KG1 (cell line): ENCODE results near the gene NBPF3.
"Not testable (repeated sequence)": the region's sequence is repeated elsewhere in the genome, so short reads cannot be mapped to it uniquely, and the experiment has no call there.

Experiments
- DNase-seq: peaks from one replicate; lab custom pipeline; 2025; lab: John Stamatoyannopoulos, UW

NBPF3 gene

GRCh38 chr1:21518774-21519455 is 79.0 kb downstream of the NBPF3 start:
- DNase-seq, result no peak

- not testable (repeated sequence) for DNase-seq
These were observed 79.6 kb downstream of the NBPF3 start for GRCh38 chr1:21519486-21520070.

- DNase-seq, result no peak
These were observed 81.2 kb downstream of the NBPF3 start for GRCh38 chr1:21520899-21521716.

GRCh38 chr1:21521717-21522060 is 81.8 kb downstream of the NBPF3 start:
- no peak for DNase-seq

GRCh38 chr1:21522525-21523038 is 82.6 kb downstream of the NBPF3 start:
- DNase-seq, result no peak

GRCh38 chr1:21523297-21523813 is 83.4 kb downstream of the NBPF3 start:
- DNase-seq, result no peak

- DNase-seq, result no peak
These were observed 84.3 kb downstream of the NBPF3 start for GRCh38 chr1:21524220-21524619.

- no peak for DNase-seq
These were observed 84.9 kb downstream of the NBPF3 start for GRCh38 chr1:21524686-21525339.

- no peak for DNase-seq
These were observed 85.4 kb downstream of the NBPF3 start for GRCh38 chr1:21525340-21525717.

- DNase-seq, result no peak
These were observed 86.5 kb downstream of the NBPF3 start for GRCh38 chr1:21526441-21526840.

GRCh38 chr1:21530368-21531016 is 90.6 kb downstream of the NBPF3 start:
- DNase-seq, result no peak

- no peak for DNase-seq
These were observed 91.3 kb downstream of the NBPF3 start for GRCh38 chr1:21531241-21531640.

GRCh38 chr1:21532496-21532895 is 92.6 kb downstream of the NBPF3 start:
- DNase-seq, result no peak

- no peak for DNase-seq
These were observed 93.1 kb downstream of the NBPF3 start for GRCh38 chr1:21532992-21533534.

GRCh38 chr1:21534146-21534545 is 94.2 kb downstream of the NBPF3 start:
- DNase-seq, result no peak
